ENCODE data around the gene CDH11.

- TF ChIP-seq CTCF (optimal IDR thresholded peaks at IDR 0.05 in 1 of 3, IDR thresholded peaks at IDR 0.05 in 1 of 3, conservative IDR thresholded peaks at IDR 0.05 in 1 of 3; ENCODE audit: extremely low read depth in 1 of 3, insufficient read depth in 2 of 3, low read length in 3 of 3) (no peak), EZH2 (IDR thresholded peaks at IDR 0.05; ENCODE audit: low read length) (no peak)
Measured at GRCh38 chr16:64969221-64969620, 152.6 kb downstream of the CDH11 start.
